H1 (cell line): Measurements from ENCODE around the gene MATR3. TPM values are rescaled to one million over a fixed set of nuclear protein-coding genes. Genes with fewer than 3 reads are reported as not detected.

ENCODE experiments used
- CTCF ChIA-PET: fragments of 300-600 bp; sonication (Branson Sonifier 250); formaldehyde crosslinking; loops from one replicate; lab custom pipeline; 2021; ENCODE audit not compliant: partially characterized antibody; lab: Charles Lee
- POLR2A ChIA-PET: fragments of 300-600 bp; sonication (Branson Sonifier 250); formaldehyde crosslinking; loops from one replicate; lab custom pipeline; 2021; ENCODE audit warnings: inconsistent platforms; ENCODE audit not compliant: partially characterized antibody; lab: Charles Lee
- DNase-seq, 2 experiments: peaks; one replicate each; pipeline versions ENCODE4 v3.0.0 to v3.0.0-alpha.2; 2010 to 2022; ENCODE audit warnings: low spot score in 2 of 2, low read depth in 1 of 2, mixed read lengths in 1 of 2
- FAIRE-seq: peaks from 2 replicates; lab custom pipeline; 2011; peaks lifted over from hg19 to GRCh38; lab: Jason Lieb, UNC
- H2AFZ ChIP-seq: 2 replicates; pipeline ENCODE4 v1.8.1; 2012; ENCODE audit warnings: low read length, inconsistent platforms
- H2AK5ac ChIP-seq: 2 replicates; pipeline ENCODE4 v1.6.1; 2013; ENCODE audit warnings: low read depth, low read length
- H2BK120ac ChIP-seq: replicated peaks from 2 replicates; pipeline ENCODE3; 2013; ENCODE audit warnings: low read depth, low read length, inconsistent platforms
- H2BK12ac ChIP-seq: 2 replicates; pipeline ENCODE4 v1.6.1; 2013; ENCODE audit warnings: low read depth, low read length
- H2BK15ac ChIP-seq: 2 replicates; pipeline ENCODE4 v1.6.1; 2013; ENCODE audit warnings: low read length
- H2BK20ac ChIP-seq: 2 replicates; pipeline ENCODE4 v1.6.1; 2013; ENCODE audit warnings: low read length
- H2BK5ac ChIP-seq: 2 replicates; pipeline ENCODE4 v1.6.1; 2013; ENCODE audit warnings: low read depth, low read length
- H3K14ac ChIP-seq: 2 replicates; pipeline ENCODE4 v1.6.1; 2013; ENCODE audit warnings: inconsistent platforms; ENCODE audit not compliant: insufficient read length
- H3K18ac ChIP-seq: 2 replicates; pipeline ENCODE4 v1.6.1; 2013; ENCODE audit warnings: low read length; ENCODE audit errors: extremely low read depth
- H3K23ac ChIP-seq: 2 replicates; pipeline ENCODE4 v1.6.1; 2013; ENCODE audit warnings: inconsistent platforms; ENCODE audit not compliant: insufficient read length
- H3K23me2 ChIP-seq: 2 replicates; pipeline ENCODE4 v1.6.1; 2013; ENCODE audit warnings: low read depth, low read length
- H3K27ac ChIP-seq: 2 replicates; pipeline ENCODE4 v1.6.1; 2011; ENCODE audit warnings: low read depth, low read length, inconsistent platforms
- H3K27me3 ChIP-seq, 4 experiments: replicated peaks in 1 of 4; 1 replicate in 1 of 4; 2 replicates in 3 of 4; pipeline versions ENCODE4 v1.6.1 to v1.8.1; 2011 to 2013; ENCODE audit warnings: low read length in 3 of 4, mild to moderate bottlenecking in 3 of 4, inconsistent platforms in 2 of 4, mixed read lengths in 2 of 4, moderate library complexity in 1 of 4; ENCODE audit not compliant: control insufficient read depth in 3 of 4, insufficient read depth in 3 of 4; ENCODE audit errors: extremely low read depth in 1 of 4
- H3K36me3 ChIP-seq, 4 experiments: 2 replicates each; pipeline versions ENCODE4 v1.6.1 to v1.8.1; 2011 to 2013; ENCODE audit warnings: mild to moderate bottlenecking in 4 of 4, low read length in 3 of 4, moderate library complexity in 2 of 4, control low read depth in 1 of 4, inconsistent platforms in 1 of 4; ENCODE audit not compliant: insufficient read depth in 4 of 4, control insufficient read depth in 2 of 4
- H3K4ac ChIP-seq: replicated peaks from 2 replicates; pipeline ENCODE3; 2013; ENCODE audit warnings: low read length, low read depth, mixed read lengths, inconsistent platforms; ENCODE audit not compliant: insufficient read length
- H3K4me1 ChIP-seq, 4 experiments: replicated peaks in 1 of 4; 1 replicate in 1 of 4; 2 replicates in 3 of 4; pipeline versions ENCODE4 v1.6.1 to v1.8.1; 2011 to 2013; ENCODE audit warnings: low read length in 3 of 4, inconsistent platforms in 2 of 4, mixed read lengths in 1 of 4; ENCODE audit not compliant: insufficient read depth in 4 of 4, control insufficient read depth in 3 of 4
- H3K4me2 ChIP-seq, 2 experiments: 2 replicates each; pipeline versions ENCODE4 v1.6.1 to v1.8.1; 2011 to 2013; ENCODE audit warnings: low read depth in 2 of 2, low read length in 2 of 2, control low read depth in 1 of 2, inconsistent platforms in 1 of 2, mild to moderate bottlenecking in 1 of 2; ENCODE audit not compliant: insufficient read depth in 1 of 2
- H3K4me3 ChIP-seq, 4 experiments: fragments of 200-600, 300-600 bp in 1 of 4; sonication (generic), shearing (Covaris generic), sonication (Bioruptor Twin) in 1 of 4; 2 replicates each; pipeline versions ENCODE4 v1.5.1 to v1.8.1; 2011 to 2016; ENCODE audit warnings: low read length in 4 of 4, low read depth in 3 of 4, control low read depth in 2 of 4, inconsistent platforms in 2 of 4, mild to moderate bottlenecking in 2 of 4, mixed read lengths in 1 of 4, moderate library complexity in 1 of 4; ENCODE audit not compliant: insufficient read depth in 2 of 4; ENCODE audit errors: extremely low read depth in 1 of 4
- H3K56ac ChIP-seq: replicated peaks from 2 replicates; pipeline ENCODE3; 2013; ENCODE audit warnings: low read depth, mild to moderate bottlenecking, mixed read lengths, low read length, inconsistent platforms; ENCODE audit not compliant: insufficient read length
- H3K79me1 ChIP-seq: 2 replicates; pipeline ENCODE4 v1.6.1; 2013; ENCODE audit warnings: low read depth, low read length, control low read depth
- H3K79me2 ChIP-seq, 2 experiments: 2 replicates each; pipeline versions ENCODE4 v1.6.1 to v1.8.1; 2012 to 2013; ENCODE audit warnings: low read length in 2 of 2, mild to moderate bottlenecking in 2 of 2, inconsistent platforms in 1 of 2; ENCODE audit not compliant: insufficient read depth in 2 of 2, control insufficient read depth in 1 of 2
- H3K9ac ChIP-seq, 4 experiments: replicated peaks in 1 of 4; 1 replicate in 1 of 4; 2 replicates in 3 of 4; pipeline versions ENCODE4 v1.6.1 to v1.8.1; 2011 to 2013; ENCODE audit warnings: low read depth in 3 of 4, low read length in 3 of 4, control low read depth in 2 of 4, mild to moderate bottlenecking in 2 of 4, moderate library complexity in 2 of 4, inconsistent platforms in 1 of 4; ENCODE audit errors: extremely low read depth in 1 of 4
- H3K9me3 ChIP-seq, 2 experiments: 2 replicates each; pipeline versions ENCODE4 v1.6.1 to v1.8.1; 2012 to 2013; ENCODE audit warnings: mild to moderate bottlenecking in 2 of 2, moderate library complexity in 2 of 2, control low read depth in 1 of 2, inconsistent platforms in 1 of 2, low read depth in 1 of 2, low read length in 1 of 2, mixed read lengths in 1 of 2; ENCODE audit not compliant: insufficient read depth in 2 of 2
- H4K20me1 ChIP-seq, 2 experiments: replicated peaks in 1 of 2; 2 replicates each; pipeline versions ENCODE3 to v1.8.1; 2011 to 2013; ENCODE audit warnings: inconsistent platforms in 2 of 2, low read length in 2 of 2, mild to moderate bottlenecking in 1 of 2; ENCODE audit not compliant: insufficient read depth in 2 of 2, control insufficient read depth in 1 of 2
- H4K5ac ChIP-seq: 2 replicates; pipeline ENCODE4 v1.6.1; 2013; ENCODE audit warnings: low read length, low read depth, mixed read lengths, inconsistent platforms; ENCODE audit not compliant: insufficient read length
- H4K8ac ChIP-seq: 2 replicates; pipeline ENCODE4 v1.8.0; 2013; ENCODE audit warnings: mild to moderate bottlenecking, moderate library complexity, low read length, inconsistent platforms; ENCODE audit not compliant: insufficient read depth; ENCODE audit errors: extremely low read depth
- H4K91ac ChIP-seq: replicated peaks from 2 replicates; pipeline ENCODE3; 2013; ENCODE audit warnings: low read length, mixed read lengths, inconsistent platforms; ENCODE audit not compliant: insufficient read length
- CEBPB ChIP-seq: IDR thresholded peaks from 2 replicates; pipeline ENCODE4 v1.6.1; 2012; ENCODE audit warnings: low read depth, low read length
- JUN ChIP-seq: IDR thresholded peaks from 2 replicates; pipeline ENCODE4 v1.6.1; 2011; ENCODE audit warnings: low read depth, mild to moderate bottlenecking, improper control_type of control experiment, low read length
- POU5F1 ChIP-seq: IDR thresholded peaks from 2 replicates; pipeline ENCODE4 v1.6.1; 2011; ENCODE audit warnings: low read depth, mild to moderate bottlenecking, low read length, moderate library complexity
- RBBP5 ChIP-seq: IDR thresholded peaks from 2 replicates; pipeline ENCODE4 v1.7.1; 2012; ENCODE audit warnings: low read depth, mild to moderate bottlenecking, inconsistent platforms, low read length, moderate library complexity, borderline replicate concordance
- SAP30 ChIP-seq: fragments of 300-600 bp; sonication (generic); IDR thresholded peaks from 2 replicates; pipeline ENCODE4 v1.7.1; 2012; ENCODE audit warnings: low read length, moderate library complexity, mild to moderate bottlenecking, inconsistent platforms; ENCODE audit not compliant: insufficient read depth, insufficient replicate concordance
- TCF12 ChIP-seq: IDR thresholded peaks from 2 replicates; pipeline ENCODE4 v1.6.1; 2011; ENCODE audit warnings: low read depth, mild to moderate bottlenecking, low read length
- ZNF274 ChIP-seq: IDR thresholded peaks from 2 replicates; pipeline ENCODE4 v1.7.0; 2012; ENCODE audit warnings: low read length, borderline replicate concordance; ENCODE audit errors: extremely low read depth
- WGBS, 2 experiments: shearing (Covaris generic) in 1 of 2; methylation state at CpG; one replicate each; pipeline versions ENCODE4 v1.1.6 to v1.1.7; 2013 to 2015; ENCODE audit warnings: low lambda C conversion rate in 2 of 2, mixed read lengths in 2 of 2, inconsistent platforms in 1 of 2, low coverage in 1 of 2, missing lambda C conversion rate in 1 of 2; ENCODE audit not compliant: insufficient replicate concordance in 2 of 2, insufficient coverage in 1 of 2, insufficient read length in 1 of 2; ENCODE audit errors: extremely low coverage in 1 of 2, missing lambda C conversion rate in 1 of 2; 5-methylcytosine and 5-hydroxymethylcytosine counted together
- polyA plus RNA-seq, 7 experiments: library from polyadenylated mRNA; depleted of rRNA in 3 of 7; stranded (reverse) in 5 of 7; unstranded in 2 of 7; fragments of >200 nt in 5 of 7; fragments of 200-250 nt in 2 of 7; gene quantifications; 1 replicate in 5 of 7; 2 replicates in 1 of 7; 4 replicates in 1 of 7; pipeline versions ENCODE4 v1.2.1 to v1.2.3, GENCODE V29; 2011 to 2013; ENCODE audit warnings: missing spikeins in 2 of 7, mixed read lengths in 2 of 7
- total RNA-seq: library from RNA; stranded (reverse); fragmentation: NEBNext Ultra II Directional; extraction: Animal tissue kit (Norgen Biotek cat#: 25700); gene quantifications from 2 replicates; pipeline ENCODE4 v1.2.1, GENCODE V29; 2021
- TF ChIP-seq, protein P1 (sequence below): IDR thresholded peaks from 2 replicates; pipeline ENCODE4 v1.6.1; 2012; ENCODE audit warnings: inconsistent platforms

The MATR3 gene
- total and polyA plus RNA-seq, 2 of the 8 experiments (the other 6 are each of a cell fraction or from before 2014, with no cell fraction given): 116 to 389 TPM

- no peaks in the 10 kb centered on the region for H3K9me3 ChIP-seq
- FAIRE-seq (no peak), DNase-seq (no peak)
- no peak overlapping the region for H3K18ac ChIP-seq
- H2AK5ac ChIP-seq: no peak overlapping the region
- H4K20me1 ChIP-seq: no peaks in the 10 kb centered on the region
- CTCF ChIA-PET: no interaction called here
- H3K23me2 ChIP-seq: no peaks in the 10 kb centered on the region
- 90 to 100% methylated on average over 1 to 3 of the region's 3 CpGs for WGBS, 2 experiments
- no peaks in the 10 kb centered on the region for H3K4me1 ChIP-seq
- no peak overlapping the region for H2AFZ ChIP-seq
- POLR2A ChIA-PET: interaction anchor here (1.5 kb wide), 1 partner anchor 8 kb away, joined by 3 read pairs; no protein-coding TSS in a partner anchor
- H3K9ac ChIP-seq: no peak overlapping the region
- no peaks in the 10 kb centered on the region for H3K79me1 ChIP-seq
- no peak overlapping the region for H3K56ac ChIP-seq
- H2BK120ac ChIP-seq: no peak overlapping the region
- H3K4me2 ChIP-seq: no peak overlapping the region
- H3K27ac ChIP-seq: no peak overlapping the region
- no peaks in the 10 kb centered on the region for H3K36me3 ChIP-seq
- H2BK20ac ChIP-seq: no peak overlapping the region
- no peak overlapping the region for H3K14ac ChIP-seq
- H2BK5ac ChIP-seq: no peak overlapping the region
- H2BK15ac ChIP-seq: no peak overlapping the region
- H3K4ac ChIP-seq: no peak overlapping the region
- no peak overlapping the region for H4K5ac ChIP-seq
- H4K91ac ChIP-seq: no peak overlapping the region
- no peaks in the 10 kb centered on the region for H3K79me2 ChIP-seq
- no peaks in the 10 kb centered on the region for H3K27me3 ChIP-seq
- no peak overlapping the region for H3K4me3 ChIP-seq
- H2BK12ac ChIP-seq: no peak overlapping the region
- no peak overlapping the region for H3K23ac ChIP-seq
- H4K8ac ChIP-seq: no peak overlapping the region
- TF ChIP-seq SAP30: no peak
- TF ChIP-seq CEBPB: no peak
- no peak for TF ChIP-seq RBBP5
- TF ChIP-seq JUN: no peak
- TF ChIP-seq POU5F1: no peak
- TF ChIP-seq, protein P1, sequence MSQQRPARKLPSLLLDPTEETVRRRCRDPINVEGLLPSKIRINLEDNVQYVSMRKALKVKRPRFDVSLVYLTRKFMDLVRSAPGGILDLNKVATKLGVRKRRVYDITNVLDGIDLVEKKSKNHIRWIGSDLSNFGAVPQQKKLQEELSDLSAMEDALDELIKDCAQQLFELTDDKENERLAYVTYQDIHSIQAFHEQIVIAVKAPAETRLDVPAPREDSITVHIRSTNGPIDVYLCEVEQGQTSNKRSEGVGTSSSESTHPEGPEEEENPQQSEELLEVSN: no peak
- TF ChIP-seq TCF12: no peak
- no peak for TF ChIP-seq ZNF274
These were observed 40.4 kb upstream of the MATR3 start for GRCh38 chr5:139253115-139253514.
